ENCODE data around the gene ASH1L.
A peak's percentile ranks its signal among the peaks of the same experiment; 100 is the strongest.
"Not testable (repeated sequence)": the region's sequence is repeated elsewhere in the genome, so short reads cannot be mapped to it uniquely, and the experiment has no call there.

The ASH1L gene, protein sequence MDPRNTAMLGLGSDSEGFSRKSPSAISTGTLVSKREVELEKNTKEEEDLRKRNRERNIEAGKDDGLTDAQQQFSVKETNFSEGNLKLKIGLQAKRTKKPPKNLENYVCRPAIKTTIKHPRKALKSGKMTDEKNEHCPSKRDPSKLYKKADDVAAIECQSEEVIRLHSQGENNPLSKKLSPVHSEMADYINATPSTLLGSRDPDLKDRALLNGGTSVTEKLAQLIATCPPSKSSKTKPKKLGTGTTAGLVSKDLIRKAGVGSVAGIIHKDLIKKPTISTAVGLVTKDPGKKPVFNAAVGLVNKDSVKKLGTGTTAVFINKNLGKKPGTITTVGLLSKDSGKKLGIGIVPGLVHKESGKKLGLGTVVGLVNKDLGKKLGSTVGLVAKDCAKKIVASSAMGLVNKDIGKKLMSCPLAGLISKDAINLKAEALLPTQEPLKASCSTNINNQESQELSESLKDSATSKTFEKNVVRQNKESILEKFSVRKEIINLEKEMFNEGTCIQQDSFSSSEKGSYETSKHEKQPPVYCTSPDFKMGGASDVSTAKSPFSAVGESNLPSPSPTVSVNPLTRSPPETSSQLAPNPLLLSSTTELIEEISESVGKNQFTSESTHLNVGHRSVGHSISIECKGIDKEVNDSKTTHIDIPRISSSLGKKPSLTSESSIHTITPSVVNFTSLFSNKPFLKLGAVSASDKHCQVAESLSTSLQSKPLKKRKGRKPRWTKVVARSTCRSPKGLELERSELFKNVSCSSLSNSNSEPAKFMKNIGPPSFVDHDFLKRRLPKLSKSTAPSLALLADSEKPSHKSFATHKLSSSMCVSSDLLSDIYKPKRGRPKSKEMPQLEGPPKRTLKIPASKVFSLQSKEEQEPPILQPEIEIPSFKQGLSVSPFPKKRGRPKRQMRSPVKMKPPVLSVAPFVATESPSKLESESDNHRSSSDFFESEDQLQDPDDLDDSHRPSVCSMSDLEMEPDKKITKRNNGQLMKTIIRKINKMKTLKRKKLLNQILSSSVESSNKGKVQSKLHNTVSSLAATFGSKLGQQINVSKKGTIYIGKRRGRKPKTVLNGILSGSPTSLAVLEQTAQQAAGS (N-terminal part only)

GRCh38 chr1:155562581-155563376 is at the start of gene ASH1L:
ASH1L (minus strand) TSS chr1:155562803; CDS start chr1:155521519, 41,284 bp downstream.
- DNase-seq: peak; percentile 93

DNA sequence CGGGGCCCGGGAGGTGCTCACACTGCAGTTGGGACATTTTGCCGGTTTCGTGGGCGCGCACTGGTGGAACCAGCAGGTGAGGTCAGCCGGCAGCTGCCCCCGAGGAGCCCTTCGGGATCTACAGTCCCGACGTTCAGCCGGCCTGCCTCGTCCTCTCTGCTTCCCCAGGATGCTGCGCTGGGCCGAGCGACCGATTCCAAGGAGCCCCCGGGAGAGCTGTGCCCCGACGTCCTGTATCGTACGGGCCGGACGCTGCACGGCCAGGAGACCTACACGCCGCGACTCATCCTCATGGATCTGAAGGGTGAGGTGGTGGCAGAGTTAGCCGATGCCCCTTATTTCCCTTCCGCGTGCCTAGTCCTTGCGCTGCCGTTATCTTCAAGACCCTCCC is 47.6 kb upstream of the ASH1L start:
- DNase-seq: not testable (repeated sequence)

DNA sequence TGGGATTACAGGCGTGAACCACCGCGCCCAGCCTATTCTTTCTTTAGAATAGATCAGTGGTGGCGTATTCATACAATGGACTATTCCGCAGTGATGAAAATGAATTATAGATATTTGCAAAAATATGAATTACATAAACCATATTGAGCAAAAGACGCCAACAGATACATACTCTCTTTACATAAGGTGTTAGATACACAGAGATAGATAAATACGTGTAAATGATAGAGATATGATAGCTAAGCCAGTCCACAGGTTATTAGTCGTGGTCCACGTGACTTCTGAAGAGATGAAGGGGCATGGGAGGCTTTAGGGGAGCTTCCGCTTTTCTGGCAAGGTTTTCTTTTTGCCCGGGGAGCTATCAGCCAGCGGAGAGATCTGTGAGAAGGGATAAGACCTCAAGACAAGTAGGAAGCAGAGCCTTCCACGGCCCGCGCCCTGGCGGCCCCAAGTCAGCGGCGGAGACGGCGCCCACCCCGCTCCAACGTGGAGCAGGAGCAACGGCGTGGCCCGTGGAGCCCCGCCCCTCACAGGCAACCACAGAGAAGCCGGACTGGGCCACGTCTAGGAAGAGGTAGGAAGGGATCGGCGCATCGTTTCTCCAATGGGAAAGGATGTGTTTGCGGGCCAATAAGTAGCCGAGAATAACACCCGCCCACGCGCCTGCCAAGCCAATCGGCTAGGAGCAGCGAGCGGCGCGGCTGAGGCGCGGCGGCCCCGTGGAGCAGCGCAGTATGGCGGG is 47.1 kb upstream of the ASH1L start, which contains the start of gene MSTO1:
MSTO1 (plus strand) TSS at position 704 of the 742 bp plus-strand sequence; CDS start at position 735, 31 bp downstream.
- peak; percentile 97 for DNase-seq

- DNase-seq: no peak
Observed at GRCh38 chr1:155608888-155609225, 46.3 kb upstream of the ASH1L start.

DNA sequence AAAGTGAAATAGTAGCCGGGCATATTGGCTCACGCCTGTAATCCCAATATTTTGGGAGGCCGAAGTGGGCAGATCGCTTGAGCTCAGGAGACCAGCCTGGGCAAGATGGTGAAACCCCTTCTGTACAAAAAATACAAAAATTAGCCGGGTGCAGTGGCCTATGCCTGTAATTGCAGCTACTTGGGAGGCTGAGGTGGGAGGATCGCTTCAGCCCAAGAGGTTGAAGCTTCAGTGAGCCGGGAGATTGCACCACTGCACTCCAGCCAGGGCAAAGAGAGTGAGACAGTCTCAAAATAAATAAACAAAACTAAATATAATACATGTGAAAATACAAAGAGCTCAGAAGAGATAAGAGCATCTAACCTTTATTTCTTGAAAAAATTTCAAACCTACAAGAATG is 45.1 kb upstream of the ASH1L start:
- DNase-seq: no peak

DNA sequence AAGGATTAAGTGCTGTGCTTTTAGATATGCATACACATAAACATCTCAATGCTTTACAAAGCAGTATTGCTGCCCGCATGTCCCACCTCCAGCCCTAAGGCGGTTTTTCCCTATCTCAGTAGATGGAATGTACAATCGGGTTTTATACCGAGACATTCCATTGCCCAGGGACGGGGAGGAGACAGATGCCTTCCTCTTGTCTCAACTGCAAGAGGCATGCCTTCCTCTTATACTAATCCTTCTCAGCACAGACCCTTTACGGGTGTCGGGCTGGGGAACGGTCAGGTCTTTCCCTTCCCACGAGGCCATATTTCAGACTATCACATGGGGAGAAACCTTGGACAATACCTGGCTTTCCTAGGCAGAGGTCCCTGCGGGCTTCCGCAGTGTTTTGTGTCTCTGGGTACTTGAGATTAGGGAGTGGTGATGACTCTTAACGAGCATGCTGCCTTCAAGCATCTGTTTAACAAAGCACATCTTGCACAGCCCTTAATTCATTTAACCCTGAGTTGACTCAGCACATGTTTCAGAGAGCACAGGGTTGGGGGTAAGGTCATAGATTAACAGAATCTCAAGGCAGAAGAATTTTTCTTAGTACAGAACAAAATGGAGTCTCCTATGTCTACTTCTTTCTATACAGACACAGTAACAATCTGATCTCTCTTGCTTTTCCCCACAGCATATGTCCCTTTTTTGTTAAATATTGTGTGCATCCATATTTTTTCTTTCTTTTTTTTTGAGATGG is 37.4 kb upstream of the ASH1L start:
- DNase-seq: not testable (repeated sequence)

- DNase-seq: no peak
Observed at GRCh38 chr1:155598842-155599331, 36.3 kb upstream of the ASH1L start.

DNA sequence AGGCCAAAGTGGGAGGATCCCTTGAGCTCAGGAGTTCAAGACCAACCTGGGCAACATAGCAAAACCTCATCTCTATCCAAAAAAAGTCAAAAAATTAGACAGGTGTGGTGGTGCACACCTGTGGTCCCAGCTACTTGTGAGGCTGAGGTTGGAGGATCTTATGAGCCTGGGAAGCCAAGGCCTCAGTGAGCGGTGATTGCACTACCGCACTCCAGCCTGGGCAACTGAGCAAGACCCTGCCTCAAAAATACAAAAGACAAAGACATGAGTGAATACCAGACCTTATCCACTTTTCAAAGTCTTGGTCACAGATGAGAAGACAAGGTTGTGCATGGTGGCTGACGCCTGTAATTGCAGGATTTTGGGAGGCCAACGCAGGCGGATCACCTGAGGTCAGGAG is 34.3 kb upstream of the ASH1L start:
- no peak for DNase-seq

DNA sequence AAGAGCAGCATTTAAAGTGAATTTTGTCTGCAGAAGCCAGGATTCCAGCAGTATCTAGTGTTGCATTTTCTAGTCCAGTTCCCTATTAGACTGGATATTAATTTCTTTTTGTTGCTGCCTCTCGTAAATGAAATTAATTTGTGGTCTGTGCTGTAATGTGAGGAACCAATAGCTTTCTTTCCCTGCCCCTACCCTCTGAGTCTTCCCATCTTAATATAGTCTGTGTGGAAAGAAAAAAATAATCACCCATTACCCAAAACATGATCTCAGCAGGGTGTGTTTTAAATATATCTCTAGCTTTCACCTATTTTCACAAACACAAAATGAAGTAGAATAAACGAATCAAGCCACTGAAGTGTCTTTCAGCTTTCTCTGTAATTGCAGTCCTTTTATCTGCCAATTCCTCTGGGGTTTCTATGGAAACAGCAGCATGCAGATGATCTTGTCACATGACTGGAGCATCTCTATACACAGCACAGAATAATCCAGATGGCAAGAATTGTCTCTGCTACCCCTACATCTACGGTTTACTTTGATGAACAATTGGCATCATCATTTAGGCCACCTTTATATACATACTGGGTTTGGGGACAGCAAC is 33.4 kb upstream of the ASH1L start:
- DNase-seq: not testable (repeated sequence)

DNA sequence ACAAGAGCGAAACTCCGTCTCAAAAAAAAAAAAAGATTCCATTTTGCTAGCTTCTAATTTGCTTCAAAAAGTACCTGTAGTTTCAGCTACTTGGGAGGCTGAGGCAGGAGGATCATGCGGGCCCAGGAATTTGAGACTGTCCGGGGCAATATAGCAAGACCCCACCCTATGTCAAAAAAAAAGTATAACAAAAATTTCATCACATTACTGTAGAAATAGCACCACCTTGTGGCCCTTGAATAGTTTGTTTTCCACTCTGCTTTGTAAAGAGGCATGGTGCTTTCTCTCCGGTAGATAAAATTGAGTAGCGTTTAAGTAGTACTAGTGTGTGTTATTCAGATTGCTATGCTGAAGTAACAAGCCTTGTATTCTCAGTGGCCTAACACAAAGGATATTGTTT is 29.2 kb upstream of the ASH1L start:
- DNase-seq: no peak

DNA sequence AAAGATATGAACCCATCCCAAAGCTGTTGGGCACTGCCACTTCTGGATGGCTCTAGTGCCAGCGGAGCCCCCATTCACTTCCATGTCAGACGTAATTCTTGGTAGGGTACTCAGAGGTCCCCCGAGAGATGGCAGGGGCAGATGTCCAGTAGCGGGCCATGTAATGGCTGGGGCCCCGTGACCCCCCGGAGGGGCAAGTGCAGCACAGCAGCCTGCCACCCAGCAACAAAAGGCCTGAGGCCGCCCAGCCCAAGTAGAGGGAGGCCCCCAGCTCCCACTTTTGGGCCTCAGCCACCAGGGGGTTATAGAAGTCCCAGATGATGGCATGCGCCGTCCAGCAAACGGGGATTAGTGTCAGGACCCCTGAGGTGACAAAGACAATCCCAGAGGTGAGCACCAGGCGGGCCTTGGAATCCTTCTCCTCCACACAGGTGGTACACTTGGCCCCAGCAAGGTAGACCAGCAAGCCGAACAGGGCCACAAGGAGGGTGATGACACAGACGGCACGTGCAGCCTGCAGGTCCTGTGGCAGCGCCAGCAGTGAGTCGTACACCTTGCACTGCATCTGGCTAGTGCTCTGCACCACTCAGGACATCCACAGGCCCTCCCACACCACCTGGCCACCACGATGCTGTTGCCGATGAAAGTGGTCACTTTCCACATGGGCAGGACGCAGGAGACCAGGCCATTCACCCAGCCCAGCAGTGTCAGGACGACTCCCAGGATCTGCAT is 28.1 kb upstream of the ASH1L start:
- not testable (repeated sequence) for DNase-seq

DNA sequence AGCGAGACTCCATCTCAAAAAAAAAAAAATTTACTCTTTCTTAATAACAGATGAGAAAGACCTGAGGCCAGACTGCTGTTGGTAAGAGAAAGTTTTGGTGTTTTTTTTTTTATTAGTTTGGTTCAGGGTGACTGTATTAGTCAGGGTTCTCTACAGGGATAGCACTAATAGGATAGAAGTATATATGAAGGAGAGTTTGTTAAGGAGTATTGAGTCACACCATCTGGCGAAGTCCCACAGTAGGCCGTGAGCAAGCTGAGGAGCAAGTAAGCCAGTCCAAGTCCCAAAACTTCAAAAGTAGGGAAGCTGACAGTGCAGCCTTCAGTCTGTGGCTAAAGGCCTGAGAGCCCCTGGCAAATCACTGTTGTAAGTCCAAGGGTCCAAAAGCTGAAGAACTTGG is 26.7 kb upstream of the ASH1L start:
- not testable (repeated sequence) for DNase-seq

DNA sequence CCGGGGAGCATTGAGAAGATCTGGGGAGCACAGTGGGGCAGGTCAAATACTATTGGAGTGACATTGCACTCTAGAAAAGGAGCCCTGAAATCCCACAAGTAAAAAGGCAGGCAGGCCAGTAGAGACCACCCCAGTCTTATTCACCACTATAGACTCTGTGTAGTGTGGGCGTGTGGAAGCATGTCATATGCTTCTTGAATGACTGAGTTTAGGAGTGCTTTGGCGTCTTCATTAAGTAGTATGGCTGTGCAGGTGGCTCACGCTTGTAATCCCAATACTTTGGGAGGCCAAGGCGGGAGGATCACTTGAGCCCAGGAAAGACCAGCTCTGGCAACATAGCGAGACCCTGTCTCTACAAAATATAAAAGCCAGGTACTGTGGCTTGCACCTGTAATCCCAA is 21.2 kb upstream of the ASH1L start:
- not testable (repeated sequence) for DNase-seq

GRCh38 chr1:155575608-155576007 is 13.0 kb upstream of the ASH1L start:
- DNase-seq: not testable (repeated sequence)

GRCh38 chr1:155574077-155574476 is 11.5 kb upstream of the ASH1L start:
- no peak for DNase-seq

DNA sequence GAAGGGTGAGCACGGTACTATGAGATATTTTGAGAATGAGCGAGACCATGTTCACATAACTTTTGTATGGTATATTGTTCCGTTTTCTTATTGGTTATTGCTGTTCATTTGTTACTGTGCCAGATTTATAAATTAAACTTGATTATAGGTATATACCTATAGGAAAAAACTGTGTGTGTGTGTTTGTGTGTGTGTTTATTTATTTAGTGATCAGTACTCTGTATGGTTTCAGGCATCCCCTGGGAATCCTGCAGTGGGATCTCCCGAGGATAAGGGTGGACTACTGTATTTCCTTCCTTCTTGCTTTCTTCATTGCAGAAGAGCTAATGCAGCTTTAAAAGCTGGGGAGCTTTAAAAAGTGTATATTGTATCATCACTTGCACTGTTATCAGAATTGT is 8.0 kb upstream of the ASH1L start:
- DNase-seq: no peak

GRCh38 chr1:155569988-155570592 is 7.5 kb upstream of the ASH1L start:
- no peak for DNase-seq

GRCh38 chr1:155563377-155564022 is 897 bp upstream of the ASH1L start:
- DNase-seq: not testable (repeated sequence)

Measured in activated CD8-positive, alpha-beta memory T cell treated with anti-CD3 and anti-CD28 coated beads, Interleukin-2, amount 50 U/mL, for 4 hours (primary cell).